ENCODE results near the gene PPP1R13B.

DNA sequence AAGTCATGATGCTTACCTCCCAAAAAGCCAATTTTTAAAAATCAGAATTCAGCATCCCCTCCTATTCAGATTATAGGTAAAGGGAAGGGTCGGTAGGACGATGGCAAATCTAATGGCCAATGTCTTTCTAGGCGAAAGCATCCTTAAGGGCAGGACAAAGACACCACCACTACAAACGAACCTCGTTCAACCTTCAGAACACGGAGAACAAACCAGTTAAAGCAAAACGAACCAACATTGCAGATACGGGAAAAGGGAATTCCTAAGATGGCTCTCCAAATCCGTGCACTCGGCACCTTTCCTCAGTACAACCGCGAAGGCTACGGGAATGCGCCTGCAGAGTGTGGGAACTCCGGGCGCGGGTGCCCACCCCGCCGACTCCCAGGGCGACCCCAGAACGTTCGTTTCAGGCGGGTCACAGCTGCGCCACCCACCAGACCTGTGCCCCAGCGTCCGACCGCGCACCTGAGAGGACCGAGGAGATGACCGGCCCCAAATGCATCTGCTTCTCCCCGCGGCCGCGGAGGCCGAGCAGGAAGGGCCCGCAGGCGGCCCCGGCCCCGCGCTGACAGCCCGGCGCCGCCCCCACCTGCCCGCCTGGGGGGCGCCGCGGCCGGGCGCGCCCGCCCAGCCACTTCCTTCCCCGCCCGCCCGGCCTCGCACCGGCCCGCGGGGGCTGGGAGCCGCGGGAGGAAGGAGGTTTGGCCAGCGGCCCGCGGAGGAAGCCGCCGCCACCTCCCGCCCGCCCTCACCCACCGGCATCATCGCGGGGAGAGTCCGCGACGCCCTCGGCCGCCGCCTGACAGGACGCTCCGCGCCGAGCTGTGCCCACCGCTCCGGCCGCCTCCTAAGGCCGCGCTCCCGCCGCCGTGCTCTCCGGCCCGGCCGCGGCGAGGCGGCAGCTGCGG, 578 bp downstream of the PPP1R13B start:
- TF ChIP-seq, protein P1, sequence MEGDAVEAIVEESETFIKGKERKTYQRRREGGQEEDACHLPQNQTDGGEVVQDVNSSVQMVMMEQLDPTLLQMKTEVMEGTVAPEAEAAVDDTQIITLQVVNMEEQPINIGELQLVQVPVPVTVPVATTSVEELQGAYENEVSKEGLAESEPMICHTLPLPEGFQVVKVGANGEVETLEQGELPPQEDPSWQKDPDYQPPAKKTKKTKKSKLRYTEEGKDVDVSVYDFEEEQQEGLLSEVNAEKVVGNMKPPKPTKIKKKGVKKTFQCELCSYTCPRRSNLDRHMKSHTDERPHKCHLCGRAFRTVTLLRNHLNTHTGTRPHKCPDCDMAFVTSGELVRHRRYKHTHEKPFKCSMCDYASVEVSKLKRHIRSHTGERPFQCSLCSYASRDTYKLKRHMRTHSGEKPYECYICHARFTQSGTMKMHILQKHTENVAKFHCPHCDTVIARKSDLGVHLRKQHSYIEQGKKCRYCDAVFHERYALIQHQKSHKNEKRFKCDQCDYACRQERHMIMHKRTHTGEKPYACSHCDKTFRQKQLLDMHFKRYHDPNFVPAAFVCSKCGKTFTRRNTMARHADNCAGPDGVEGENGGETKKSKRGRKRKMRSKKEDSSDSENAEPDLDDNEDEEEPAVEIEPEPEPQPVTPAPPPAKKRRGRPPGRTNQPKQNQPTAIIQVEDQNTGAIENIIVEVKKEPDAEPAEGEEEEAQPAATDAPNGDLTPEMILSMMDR (IDR thresholded peaks at IDR 0.05), result no peak
- TF ChIP-seq EZH2 (IDR thresholded peaks at IDR 0.05) (peak; percentile 77), EZH2phosphoT487 (IDR thresholded peaks at IDR 0.05) (peak; percentile 81)
